Measurements from ENCODE around the gene ZNF544.
A peak's percentile ranks its signal among the peaks of the same experiment; 100 is the strongest.
"Not testable (repeated sequence)": the region's sequence is repeated elsewhere in the genome, so short reads cannot be mapped to it uniquely, and the experiment has no call there.

The ZNF544 gene

DNA sequence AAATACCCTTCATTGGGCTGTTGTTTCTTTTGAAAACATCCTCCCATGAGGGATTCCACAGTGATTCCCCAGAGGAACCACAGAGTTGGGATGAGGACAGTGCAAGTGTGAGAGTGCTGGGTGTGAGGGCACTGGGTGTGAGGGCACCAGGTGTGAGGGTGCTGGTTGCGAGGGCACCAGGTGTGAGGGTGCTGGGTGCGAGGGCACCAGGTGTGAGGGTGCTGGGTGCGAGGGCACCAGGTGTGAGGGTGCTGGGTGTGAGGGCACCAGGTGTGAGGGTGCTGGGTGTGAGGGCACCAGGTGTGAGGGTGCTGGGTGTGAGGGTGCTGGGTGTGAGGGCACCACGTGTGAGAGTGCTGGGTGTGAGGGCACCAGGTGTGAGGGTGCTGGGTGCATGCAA, 29.5 kb downstream of the ZNF544 start:
- not testable (repeated sequence) for DNase-seq

DNA sequence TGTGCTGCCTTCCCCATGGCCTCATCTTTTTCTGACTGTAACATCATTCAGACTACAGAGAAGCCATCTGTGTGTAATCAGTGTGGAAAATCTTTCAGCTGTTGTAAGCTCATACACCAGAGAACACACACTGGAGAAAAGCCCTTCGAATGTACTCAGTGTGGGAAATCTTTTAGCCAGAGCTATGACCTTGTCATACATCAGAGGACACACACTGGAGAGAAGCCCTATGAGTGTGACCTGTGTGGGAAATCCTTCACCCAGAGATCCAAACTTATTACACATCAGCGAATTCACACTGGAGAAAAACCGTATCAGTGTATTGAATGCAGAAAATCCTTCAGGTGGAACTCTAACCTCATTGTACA, 32.9 kb downstream of the ZNF544 start:
- no peak for DNase-seq

DNA sequence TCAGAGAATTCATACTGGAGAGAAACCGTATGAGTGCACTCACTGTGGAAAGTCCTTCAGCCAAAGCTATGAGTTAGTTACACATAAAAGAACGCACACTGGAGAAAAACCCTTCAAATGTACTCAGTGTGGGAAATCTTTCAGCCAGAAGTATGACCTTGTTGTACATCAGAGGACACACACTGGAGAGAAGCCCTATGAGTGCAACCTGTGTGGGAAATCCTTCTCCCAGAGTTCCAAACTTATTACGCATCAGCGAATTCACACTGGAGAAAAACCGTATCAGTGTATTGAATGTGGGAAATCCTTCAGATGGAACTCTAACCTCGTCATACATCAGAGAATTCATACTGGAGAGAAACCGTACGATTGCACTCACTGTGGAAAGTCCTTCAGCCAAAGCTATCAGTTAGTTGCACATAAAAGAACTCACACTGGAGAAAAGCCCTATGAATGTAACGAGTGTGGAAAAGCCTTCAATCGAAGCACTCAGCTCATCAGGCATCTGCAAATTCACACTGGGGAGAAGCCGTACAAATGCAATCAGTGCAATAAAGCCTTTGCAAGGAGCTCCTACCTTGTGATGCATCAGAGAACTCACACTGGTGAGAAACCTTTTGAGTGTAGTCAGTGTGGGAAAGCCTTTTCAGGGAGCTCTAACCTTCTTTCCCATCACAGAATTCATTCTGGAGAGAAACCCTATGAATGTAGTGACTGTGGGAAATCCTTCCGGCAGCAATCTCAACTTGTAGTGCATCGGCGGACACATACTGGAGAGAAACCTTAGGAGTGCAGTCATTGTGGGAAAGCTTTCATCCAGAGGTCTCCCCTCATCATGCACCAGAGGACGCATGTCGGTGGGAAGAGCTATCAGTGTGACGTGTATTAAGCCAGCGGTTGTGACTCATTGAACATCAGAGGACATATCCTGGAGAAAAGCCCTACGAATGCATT, 33.5 kb downstream of the ZNF544 start:
- no peak for DNase-seq

DNA sequence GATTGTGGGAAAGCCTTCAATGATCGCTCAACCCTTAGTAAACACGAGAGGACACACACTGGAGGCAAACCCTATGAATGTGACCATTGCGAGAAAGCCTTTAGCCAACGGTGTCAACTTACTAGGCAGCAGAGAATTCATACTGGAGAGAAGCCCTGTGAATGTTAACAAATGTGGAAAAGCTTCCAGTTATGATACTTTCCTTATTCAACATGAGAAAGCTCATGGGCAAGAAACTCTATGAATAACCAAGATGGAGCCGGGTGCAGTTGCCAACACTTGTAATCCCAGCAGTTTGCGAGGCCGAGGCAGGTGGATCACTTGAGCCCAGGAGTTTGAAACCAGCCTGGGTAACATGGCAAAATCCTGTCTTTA, 34.2 kb downstream of the ZNF544 start:
- DNase-seq: no peak

DNA sequence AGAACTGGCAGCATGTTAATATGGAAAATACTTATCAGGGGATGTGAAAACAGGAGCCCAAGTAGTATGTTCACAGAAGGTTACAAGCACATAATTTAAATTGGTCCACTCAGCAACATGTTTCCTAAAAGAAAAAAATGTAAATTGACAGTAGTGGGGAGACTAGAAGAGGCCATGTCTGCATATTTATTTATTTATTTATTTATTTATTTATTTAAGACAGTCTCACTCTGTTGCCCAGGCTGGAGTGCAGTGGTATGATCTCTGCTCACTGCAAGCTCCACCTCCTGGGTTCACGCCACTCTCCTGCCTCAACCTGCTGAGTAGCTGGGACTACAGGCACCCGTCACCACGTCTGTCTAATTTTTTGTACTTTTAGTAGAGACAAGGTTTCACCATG, 36.4 kb downstream of the ZNF544 start:
- DNase-seq: no peak

DNA sequence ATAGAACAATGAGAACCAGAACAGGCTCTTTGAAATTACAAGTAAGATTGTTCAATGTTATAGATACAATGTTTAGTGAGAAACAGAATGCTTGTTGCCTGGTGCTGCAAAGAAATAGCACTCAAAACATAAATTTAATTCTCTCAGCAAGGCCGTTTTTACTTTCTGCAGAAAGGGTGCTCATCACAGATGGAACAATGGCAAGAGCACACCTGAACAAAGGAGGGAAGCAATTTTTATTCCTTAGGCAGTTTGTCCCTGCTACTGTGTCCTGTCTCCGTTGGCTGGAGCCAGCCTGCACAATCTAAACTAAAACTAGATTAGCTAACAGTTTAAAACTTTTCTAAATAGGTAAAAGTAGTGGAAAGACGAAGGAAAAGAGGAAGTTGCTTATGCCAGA, 39.6 kb downstream of the ZNF544 start:
- DNase-seq: no peak

DNA sequence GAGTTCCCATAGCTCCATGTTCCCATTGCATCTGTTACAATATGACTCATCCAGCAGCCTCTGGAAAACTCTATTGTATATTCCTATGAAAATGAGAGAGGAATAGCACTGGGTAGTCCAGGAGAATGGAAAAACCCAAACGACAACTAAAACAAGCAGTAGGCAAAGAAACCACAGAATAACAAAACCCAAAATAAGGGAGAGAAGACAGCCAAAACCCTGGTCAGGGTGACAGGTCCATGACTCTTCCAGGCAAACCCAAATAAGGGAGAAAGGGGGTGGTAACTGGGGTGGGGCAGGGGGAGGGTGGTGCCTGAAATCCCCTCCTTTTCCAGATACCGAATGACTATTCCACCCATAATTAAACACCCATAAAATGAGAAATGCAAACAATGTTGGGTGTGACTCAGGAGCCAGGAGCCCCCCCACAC, 46.1 kb downstream of the ZNF544 start:
- DNase-seq: no peak

DNA sequence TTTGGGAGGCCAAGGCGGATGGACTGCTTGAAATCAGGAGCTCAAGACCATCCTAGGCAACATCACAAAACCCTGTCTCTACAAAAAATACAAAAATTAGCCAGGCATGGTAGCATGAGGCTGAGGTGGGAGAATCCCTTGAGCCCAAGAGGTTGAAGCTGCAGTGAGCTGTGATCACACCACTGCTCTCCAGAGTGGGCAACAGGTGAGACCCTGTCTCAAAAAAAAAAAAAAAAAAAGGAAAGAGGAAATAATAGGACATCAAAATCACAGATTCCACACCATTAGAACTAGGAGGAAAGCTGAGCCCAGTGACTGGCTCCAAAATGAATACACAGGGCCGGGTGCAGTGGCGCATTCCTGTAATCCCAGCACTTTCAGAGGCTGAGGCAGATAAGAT, 46.9 kb downstream of the ZNF544 start:
- DNase-seq: no peak

DNA sequence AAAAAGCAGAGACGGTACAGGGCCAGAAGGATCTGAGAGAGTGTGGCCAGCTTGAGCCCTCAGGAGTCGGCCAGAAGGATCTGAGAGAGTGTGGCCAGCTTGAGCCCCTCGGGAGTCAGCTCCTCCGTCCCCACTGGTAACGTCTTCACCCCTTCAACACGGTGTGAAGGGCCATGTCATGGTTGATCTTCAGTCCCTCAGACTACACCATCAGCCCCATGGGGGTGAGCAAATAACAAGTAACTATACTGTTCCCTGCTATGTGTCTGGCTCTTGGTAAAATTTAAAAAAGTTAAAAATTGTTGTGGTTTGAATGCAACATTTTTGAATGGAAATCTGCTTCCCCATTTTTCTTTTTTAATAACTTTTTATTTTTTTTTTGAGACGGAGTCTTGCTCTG, 48.5 kb downstream of the ZNF544 start:
- no peak for DNase-seq

DNA sequence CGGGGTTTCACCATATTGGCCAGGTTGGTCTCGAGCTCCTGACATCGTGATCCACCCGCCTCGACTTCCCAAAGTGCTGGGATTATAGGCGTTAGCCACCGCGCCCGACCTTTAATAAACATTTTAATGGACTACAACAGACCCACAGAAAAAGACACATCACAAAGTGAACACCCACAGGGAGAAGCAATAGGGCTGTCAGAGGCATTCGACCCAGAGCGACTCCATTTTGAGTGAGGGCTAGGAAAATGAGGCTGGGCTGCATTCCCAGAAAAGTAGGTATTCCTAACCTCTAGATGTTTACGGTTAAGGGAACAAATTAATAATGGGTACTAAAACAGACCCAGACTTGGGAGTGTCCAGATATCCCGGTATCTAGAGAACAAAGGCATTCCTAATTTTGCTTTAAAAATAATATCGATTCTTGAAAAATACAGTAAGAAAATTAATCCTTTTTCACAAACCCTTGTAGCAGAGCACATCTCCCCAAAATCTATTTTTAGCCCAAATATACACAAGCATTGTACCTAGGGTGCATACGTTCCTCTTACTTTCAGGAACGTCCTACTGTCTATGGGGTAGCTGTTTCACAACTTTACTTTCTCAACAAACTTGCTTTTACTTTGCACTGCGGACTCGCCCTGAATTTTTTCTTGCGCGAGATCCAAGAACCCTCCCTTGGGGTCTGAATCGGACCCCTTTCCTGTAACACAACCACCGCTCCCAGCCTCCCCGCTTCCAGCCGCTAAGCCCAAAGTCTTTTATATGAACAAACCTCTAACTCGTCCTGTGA, 49.2 kb downstream of the ZNF544 start:
- DNase-seq: no peak

DNA sequence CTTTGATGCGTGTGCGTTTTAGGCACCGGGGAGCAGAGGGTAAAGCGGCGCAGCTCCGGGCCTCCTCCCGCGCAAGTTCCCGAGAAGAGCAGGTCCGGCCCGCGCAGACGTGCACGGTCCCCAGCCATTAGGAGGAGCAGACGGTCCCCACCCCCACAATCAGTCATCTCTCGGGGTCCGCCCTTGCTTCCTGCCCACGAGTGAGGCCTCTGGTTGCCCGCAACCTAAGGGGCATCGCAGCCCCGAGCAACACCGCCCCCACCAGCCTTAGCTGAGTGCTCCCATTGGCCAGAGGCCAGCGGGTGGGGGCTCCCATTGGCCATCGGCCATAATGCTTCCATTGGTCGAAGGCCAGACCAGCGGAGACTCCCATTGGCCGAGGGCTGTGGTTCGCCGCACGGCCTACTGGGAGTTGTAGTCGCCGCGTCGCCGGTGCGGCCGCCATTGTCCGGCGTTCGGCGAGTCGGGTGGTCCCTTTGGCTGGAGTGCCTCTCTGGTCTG, 49.9 kb downstream of the ZNF544 start, which contains the start of gene ZNF8:
Gene ZNF8, plus strand, starts transcription at position 415 of the 501 bp plus-strand sequence. CDS start 127 bp downstream, outside the sequence.
- DNase-seq: peak; percentile 36 to 93

DNA sequence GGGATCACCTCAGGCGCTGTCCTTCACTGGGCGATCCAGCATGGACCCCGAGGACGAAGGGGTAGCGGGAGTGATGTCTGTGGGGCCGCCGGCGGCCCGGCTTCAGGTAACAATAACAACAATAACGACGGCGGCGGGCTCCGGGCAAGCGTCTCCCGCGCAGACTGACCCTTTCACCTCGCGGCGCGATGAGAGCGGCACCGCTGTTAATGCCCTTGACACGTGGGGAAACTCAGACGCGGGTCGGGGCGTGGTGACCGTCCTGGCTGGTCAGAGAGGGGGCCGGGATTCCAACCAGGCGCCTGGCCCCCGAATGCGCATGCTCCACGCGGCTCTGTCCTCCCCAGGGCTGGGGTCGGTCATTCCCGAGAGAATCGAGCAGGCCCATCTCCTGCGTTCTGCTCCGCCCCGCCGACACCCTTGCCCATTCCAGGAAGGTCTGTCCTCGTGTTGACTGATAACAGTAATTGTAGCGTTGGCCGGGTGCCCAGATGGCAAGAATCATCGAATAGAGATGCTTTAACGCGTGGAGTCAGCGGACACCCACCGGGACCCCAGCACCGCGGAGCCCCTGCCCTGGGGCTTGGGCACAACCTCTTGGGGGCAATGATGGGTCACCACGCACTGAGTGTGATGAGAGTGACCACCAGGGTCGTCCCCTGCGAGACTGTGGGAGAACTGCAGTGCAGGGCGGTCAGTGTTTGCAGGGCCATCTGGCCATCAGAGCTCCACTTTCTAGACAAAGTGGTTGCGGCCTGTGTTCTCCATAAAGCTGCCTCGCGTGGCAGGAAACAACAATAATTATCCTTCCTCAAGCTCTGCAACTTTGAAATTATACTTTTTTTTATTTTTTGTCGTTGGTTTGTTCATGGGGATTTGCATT, 50.6 kb downstream of the ZNF544 start:
- DNase-seq: peak in 1 of 2 experiments; percentile 10

DNA sequence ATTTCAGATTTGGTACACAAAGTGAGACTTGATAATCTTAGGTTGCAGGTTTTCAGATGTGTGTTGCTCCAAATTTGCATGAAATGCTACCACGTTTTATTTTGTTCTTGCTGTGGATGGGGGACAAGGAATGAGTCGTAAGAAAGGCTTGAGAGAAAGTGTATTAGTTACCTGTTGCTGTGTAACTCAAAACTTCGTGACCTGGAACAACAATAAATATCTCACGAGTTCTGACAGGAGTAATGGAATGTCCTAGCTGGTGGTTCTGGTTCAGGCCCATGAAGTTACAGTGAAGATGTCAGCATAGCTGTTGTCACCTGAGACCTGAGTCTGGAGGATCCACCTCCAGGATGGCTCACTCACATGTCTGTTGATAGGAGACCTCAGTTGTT, 51.2 kb downstream of the ZNF544 start:
- no peak for DNase-seq

DNA sequence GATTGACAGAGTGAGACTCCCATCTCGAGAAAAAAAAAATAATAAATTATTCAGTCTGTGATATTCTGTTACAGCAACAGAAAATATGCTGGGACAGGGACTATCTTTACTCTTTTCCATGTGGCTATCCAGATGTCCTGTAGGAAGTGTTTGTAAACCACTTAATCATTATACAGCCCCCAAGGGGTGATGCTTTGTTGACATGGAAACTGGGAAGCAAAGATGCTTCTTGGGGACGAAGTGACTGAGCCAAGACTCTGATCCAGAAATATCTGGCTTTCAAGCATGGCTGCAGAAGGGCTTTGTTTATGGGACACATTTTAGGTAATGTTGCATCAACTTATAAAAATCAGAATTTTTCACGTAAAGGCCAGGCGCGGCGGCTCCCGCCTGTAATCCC, 55.5 kb downstream of the ZNF544 start:
- no peak for DNase-seq

DNA sequence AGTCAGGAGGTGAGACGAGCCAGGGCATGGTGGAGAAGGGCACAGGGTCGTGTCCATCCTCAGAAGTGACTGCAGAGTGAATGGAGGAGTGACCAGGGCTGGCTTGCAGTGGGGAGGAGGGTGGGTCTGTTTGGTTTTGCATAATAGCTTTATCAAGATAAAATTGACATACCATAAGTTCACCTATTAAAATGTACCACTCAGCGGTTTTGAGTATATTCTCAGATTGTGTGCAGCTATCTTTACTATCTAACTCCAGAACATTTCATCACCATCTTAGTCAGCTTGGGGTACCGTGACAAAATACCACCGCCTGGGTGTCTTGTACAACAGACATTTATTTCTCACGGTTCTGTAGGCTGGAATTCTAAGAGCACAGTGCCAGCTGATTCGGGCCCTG, 63.2 kb downstream of the ZNF544 start:
- no peak for DNase-seq

DNA sequence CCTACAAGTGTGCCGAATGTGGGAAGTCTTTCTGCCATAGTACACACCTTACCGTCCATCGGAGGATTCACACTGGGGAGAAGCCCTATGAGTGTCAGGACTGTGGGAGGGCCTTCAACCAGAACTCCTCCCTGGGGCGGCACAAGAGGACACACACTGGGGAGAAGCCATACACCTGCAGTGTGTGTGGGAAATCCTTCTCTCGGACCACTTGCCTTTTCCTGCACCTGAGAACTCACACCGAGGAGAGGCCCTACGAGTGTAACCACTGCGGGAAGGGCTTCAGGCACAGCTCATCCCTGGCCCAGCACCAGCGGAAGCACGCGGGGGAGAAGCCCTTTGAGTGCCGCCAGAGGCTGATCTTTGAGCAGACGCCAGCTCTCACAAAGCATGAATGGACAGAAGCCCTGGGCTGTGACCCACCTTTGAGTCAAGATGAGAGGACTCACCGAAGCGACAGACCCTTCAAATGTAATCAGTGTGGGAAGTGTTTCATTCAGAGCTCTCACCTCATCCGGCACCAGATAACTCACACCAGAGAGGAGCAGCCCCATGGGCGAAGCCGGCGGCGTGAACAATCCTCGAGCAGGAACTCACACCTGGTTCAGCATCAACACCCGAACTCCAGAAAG, 66.1 kb downstream of the ZNF544 start:
- no peak for DNase-seq

DNA sequence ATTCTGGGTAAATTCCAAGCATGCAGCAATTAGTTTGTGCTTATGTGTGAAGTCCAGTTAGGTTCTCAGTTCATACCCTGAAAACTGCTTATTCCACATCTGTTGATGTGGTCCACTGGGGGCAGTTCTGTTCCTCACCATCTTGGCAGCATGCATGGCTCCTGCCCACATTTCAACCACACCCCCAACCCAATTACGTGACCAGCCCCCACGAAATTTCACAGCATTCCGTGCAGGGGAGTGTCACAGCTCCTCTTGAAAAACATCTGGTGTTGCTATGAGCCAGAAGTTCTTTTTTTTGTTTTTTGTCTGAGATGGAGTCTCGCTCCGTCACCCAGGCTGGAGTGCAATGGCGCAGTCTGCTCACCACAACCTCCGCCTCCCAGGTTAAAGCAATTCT, 67.4 kb downstream of the ZNF544 start:
- DNase-seq: no peak

DNA sequence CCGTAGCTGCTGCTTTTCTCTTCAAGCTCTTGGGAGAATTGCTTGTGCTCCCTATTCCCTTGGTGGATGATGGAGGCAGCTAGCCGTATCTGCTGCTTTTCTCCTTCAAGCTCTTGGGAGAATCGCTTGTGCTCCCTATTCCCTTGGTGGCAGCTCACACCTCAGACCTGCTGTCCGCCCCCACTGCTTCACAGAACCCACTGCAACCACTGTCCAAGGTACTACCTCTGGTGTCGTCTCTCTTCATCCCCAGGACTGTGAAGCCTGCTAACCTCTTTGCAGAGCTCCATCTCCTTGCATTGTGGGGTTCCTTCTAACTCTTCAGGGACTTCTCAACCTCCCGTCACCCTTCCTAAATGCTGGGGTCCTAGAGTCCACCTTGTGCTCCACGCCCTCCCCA, 71.9 kb downstream of the ZNF544 start:
- no peak for DNase-seq

DNA sequence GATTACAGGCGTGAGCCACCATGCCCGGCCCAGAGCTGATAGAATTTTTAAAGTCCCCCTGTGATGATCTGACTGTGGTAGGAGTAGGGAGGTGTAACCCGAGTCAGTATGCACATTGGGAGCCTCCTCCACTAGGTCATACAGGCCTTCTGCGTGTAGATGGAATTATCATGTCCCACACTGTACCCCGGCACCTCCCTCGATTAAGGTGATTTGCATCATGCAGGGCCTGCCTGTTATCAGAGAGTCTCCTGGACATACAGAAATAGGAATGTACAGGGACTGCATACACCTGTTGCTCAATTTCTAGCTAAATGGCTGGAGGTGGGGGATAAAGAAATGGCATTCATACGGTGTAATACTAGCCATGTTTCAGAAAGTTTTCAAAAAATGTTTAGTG, 75.5 kb downstream of the ZNF544 start:
- no peak for DNase-seq

DNA sequence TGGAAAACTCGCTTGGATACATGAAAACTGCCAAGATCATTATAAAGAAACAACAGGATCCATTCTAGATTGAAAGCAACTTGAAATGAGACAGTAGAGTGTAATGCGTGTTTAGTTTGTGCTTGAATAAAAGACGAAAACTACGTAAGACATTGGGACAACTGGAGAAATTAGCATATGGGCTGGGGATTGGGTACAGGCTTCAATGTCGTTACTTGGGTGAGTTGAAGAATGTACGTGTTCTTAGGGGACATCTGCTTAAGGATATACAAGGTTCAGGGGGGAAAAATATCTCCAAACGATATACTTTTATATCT, 76.0 kb downstream of the ZNF544 start:
- DNase-seq: no peak

DNA sequence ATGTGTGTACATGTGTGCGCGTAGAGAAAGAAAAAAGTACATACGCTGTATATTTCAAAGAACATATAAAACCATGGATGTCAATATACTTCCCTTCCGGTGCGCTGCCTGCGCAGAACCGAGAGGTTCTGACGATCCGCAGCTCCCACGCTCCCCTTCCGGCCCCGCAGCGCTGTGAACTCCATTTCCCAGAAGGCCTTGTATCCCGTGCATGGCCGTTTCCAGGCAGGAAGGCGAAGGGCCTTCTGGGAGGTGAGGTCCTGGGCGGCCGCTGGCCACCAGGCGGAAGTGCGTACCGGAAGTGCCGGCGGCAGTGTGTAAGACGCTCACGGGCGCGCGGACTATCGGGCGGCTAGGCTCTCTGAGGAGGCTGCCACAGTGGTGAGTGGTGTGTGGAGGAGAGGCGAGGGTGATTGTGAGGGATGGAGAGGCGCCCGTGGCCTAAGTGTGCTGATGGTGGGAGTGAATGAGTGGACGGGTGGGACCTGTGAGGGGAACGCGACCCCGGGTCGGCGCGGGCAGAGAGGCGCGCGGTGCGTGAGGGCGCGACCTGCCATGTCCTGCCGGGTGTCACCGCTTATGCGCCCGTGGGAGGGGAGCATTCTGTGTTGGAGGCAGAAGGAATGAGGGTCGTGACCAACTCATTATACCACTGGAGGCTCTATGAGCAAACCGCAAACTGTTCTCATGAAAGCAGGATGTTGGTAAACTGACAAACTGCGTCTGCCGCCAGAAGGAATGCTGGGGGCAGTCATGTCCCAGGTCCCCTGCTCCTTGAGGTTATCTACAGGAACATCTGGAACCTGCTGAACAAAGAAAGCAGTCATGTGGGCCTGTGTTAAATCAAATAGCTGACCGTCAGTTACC, 76.6 kb downstream of the ZNF544 start, which contains the start of gene ERVK3-1:
Gene ERVK3-1, plus strand, starts transcription at position 313 of the 867 bp plus-strand sequence. CDS start 6,792 bp downstream, outside the sequence.
- DNase-seq: peak; percentile 86 to 95

All from cerebellar nuclear complex (tissue), 1 donor.